Testis (tissue), 2 donors: ENCODE measurements around the gene PAWR.

ENCODE experiments used
- CTCF ChIP-seq, 3 experiments: fragments of 450-650 bp in 2 of 3; fragments of 200-600 bp in 1 of 3; sonication (generic) in 1 of 3; IDR thresholded peaks; one replicate each; pipeline ENCODE4 v1.5.1; 2016 to 2019; ENCODE audit warnings: antibody characterized with exemption in 3 of 3, mild to moderate bottlenecking in 2 of 3, moderate library complexity in 1 of 3
- POLR2A ChIP-seq: fragments of 450-650 bp; IDR thresholded peaks from one replicate; pipeline ENCODE4 v1.6.1; 2017; ENCODE audit warnings: antibody characterized with exemption, mild to moderate bottlenecking, moderate library complexity

- TF ChIP-seq CTCF (IDR thresholded peaks at IDR 0.05), result no peak
- TF ChIP-seq POLR2A, result no peak
Measured at GRCh38 chr12:79688376-79689060, 2.2 kb downstream of the PAWR start.
